Activated T-cell treated with anti-CD3 and anti-CD28 coated beads, Interleukin-2, amount 50 U/mL, for 48 hours (primary cell): ENCODE data around the gene FAM151A.

Experiments
- DNase-seq, 2 experiments: peaks; one replicate each; pipeline ENCODE4 v3.0.0-alpha.2; 2020

The FAM151A gene

DNA sequence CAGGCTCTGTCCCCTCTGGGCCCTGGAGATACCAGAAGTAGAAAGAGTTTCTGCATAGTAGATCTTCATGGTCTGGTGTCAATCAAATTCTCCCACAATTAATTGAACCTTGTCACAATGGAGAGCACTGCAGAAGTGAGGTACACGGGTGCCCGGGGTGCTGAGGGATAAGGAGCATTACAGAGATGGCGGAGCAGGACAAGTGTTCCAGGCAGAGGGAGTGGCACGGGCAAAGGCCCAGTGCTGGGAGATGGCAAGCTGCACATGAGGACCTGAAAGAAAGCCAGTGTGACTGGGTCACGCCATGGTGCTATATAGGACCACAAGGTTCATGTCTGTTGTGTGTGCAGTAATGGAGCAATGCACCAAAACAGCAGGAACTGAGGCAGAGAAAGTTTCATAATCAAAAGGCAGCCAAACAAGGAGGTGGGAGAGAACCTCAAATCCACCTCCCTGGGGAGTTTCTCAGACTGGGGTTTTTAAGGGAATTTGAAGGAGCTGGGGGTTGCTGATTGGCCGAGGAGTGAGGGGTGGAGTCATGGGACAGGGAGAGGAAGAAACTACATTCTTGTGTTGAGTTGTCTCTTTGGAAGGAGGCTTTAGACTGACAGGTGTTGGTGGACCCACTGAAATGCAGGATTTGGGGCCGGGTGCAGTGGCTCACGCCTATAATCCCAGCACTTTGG is 47.6 kb downstream of the FAM151A start:
- DNase-seq: no peak

DNA sequence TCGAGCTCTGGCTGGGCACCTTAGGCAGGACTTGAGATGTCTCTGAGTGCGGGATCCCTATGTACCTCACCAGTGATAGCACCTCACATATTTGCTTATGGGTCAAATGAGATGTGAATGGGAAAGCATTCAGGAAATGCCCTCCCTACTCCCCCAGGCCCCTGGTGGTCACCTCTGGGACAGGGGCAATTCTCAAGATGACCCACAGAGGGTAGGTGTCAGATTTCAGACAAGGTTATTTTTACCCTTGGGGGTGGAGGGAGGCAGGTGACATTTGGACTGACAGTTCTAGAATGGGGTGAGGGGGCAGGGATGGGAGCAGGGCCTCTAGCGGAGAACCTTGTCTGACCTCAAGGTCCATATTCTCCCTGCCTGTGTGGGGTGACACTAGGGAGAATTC is 48.2 kb downstream of the FAM151A start:
- DNase-seq: no peak

DNA sequence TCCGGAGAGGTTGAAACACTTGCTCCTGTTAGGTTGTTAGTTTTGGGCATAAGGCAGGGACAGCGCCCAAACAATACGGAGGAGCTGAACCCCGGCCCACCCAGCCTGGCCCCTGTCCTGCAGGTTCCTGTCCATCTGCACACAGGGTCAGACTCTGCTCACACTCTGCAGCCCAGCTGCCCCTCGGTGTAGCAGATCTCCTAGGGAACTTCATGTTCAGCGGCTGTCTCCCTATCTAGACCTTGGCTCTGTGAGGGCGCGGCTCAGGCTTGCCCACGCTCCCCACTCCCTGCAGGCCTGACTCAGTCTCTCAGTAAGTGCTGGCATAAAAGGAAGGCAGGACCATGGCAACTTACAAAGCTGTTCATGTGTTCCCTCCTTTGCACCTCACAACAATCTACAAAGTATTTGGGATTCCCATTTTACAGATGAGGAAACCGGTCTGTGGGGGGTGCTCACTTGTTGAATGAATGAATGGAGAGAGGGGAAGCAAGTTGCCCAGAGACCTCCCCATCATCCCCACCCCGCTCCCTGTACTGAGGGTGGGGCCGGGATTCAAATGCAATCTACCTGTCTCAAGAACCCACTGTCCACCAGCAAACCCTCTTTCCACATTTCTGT is 49.1 kb downstream of the FAM151A start:
- DNase-seq: no peak

DNA sequence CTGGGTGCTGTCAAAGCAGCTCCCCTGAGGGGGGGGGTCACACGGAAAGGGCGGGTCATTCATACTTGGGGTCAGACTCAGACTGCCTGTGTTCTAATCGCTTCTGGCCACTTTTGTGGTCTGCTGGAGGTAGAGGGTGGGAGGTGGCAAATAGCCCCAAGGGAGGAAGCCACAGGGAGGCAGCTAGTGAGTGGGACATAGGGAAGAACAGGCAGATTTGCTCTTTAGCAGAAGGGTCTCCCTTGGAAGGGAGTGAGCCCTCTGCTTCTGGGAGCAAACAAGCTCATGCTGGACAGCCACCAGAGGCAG is 50.8 kb downstream of the FAM151A start:
- no peak for DNase-seq

DNA sequence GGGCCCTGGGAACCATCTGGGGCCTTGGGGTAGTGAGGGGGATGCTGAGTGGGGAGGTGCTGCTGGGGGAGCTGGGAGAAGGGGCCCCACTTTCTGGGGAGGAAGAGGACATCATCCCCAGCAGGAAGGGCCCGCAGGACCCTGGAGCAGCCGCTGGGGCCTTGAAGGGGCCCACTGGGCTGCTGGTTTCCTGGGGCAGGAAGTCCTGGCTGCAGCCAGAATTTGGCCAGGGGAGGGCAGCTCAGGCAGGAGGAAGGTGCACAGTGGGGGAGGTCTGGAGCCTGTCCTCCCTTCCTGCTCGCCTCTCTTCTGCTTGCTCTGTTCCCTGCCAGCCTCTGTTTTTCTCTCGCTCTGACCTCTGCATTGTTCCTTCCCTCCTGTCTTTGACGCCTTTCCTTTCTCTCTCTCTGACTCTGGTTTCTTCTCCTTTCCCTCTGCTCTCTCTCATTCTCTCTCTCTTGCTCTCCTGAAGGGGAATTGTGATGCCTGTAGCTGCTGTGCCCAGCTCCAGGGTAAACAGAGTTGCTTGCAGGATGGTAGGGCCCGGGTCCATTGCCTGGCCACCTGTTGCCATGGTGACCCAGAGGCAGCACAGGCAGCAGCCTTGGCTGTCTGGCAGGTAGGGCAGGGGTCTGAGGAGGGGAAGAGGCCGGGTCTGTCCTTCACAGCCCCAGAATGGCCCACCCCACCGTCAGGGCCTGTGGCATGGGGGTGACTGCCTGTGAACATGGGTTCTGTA is 51.4 kb downstream of the FAM151A start:
- DNase-seq: no peak

DNA sequence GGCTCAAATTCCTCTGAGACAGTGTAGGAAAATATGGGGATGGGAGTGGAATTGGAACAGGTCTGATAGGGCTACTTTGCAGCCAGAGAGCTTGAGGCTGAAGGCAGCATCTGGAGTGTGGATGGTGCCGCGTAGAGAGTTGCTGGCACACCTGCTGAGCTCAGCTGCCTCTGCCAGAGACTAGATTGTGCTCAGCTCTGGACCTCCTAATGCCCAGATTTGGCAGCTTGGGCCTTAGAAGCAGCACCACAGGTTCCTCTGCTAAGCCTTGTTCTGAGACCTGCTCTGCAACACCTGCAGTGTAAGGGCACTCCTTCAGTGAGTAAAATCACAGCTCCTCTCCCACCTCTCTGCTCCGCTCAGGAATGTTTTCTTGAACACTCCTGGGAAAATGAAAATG is 52.0 kb downstream of the FAM151A start:
- DNase-seq: no peak

DNA sequence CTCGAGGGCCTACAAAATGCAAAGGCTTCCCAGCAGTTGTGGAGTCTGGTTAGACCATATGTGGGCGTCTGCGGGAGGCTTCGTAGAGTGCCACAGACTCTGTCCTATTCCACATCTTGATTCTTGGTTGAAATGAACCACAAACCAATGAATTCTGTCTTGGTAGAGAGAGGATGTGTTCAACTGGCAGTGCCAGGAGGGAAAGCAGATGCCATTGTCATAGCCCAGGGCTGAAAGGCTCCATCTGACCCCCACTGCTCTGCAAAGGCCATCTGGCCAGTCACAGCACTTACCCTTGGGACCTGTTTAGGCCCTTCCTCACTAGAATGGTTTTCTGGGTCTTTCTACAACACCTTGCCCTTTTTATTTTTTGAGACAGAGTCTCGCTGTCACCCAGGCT is 53.2 kb downstream of the FAM151A start:
- no peak for DNase-seq

DNA sequence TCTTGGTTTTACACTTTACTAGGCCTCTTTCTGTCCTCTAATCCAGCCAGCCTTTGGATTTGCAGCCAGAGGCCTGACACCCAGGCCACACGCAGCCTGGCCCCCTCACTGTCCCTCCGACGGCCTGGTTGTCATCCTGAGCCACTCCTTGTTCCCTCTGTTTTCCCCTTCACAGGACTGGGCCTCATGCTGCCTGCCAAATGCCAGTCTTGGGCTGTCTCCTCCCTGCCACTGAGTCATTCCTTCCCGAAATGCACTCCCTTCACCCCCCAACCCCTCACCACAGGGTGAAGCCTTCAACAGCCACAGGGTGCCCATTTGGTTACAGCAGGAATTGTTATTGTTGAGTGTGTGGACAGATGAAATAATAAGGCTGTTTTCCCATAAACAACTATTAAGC is 54.0 kb downstream of the FAM151A start:
- no peak for DNase-seq

DNA sequence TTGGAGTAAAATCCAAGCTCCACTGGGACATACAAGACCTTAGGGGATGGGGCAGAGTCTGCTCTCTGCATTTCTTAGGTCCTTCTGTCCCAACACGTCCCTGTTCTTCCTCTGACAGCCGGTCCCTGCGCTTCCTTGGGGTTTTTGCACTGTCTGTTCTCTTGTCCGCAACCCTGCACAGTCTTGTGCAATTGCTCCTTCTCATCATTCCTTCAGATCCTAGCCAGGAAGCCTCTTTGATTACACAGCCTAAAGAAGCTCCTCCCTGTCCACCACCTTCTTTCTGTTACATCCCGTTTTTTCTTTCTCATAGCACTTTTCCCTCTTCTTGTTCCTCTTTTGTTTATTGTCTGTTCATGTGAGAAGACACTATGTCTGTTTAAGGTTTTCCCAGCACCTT is 55.4 kb downstream of the FAM151A start:
- no peak for DNase-seq

DNA sequence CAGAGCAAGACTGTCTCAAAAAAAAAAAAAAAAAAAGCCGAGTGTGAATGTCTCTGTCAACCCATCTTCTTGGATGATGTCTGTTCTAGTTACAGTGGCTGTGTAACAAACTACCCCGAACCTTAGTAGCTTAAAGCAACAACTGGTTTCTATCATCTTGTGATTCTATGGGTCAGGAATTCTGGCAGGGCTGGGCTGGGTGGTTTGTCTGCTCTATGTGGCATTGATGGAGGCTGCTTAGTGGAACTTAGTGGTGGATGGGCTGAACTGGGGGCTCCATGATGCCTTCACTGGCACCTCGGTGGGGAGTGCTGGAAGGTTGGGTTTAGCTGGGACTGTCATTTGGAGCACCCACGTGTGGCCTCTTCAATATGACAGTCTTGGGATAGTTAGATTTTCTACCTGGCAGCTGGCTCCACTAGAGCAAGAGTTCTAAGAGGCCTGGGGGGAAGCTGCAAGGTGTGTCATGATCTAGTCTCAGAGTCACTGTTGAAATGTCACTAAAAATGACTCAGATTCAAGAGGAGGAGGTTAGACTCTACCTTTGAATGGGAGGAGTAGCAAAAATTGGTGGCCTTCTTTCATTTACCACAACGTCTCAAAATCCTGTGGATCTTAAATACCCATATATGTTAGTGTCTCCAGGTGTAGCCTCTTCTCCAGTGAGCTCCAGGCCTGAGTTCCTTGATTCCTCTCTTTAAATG is 56.7 kb downstream of the FAM151A start:
- DNase-seq: no peak

DNA sequence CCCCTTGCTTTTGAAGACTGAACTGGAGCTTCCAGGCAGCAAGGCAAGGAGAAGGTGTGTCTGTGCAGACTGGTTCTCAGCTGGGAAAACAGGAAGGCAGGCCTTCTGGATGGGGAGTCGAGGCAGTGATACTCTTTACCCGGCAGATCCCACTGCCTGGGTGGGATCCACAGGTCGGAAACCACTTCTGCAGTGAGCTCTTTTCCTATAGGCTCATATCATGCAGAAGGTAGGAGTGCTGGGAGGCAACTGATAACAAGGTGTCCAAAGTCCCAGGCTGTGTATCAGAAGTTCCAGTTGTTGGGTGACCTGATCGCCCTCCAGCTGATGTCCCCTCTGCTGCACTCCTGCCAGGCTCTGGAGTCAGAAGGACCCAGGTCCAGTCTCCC is 58.2 kb downstream of the FAM151A start:
- DNase-seq: no peak

DNA sequence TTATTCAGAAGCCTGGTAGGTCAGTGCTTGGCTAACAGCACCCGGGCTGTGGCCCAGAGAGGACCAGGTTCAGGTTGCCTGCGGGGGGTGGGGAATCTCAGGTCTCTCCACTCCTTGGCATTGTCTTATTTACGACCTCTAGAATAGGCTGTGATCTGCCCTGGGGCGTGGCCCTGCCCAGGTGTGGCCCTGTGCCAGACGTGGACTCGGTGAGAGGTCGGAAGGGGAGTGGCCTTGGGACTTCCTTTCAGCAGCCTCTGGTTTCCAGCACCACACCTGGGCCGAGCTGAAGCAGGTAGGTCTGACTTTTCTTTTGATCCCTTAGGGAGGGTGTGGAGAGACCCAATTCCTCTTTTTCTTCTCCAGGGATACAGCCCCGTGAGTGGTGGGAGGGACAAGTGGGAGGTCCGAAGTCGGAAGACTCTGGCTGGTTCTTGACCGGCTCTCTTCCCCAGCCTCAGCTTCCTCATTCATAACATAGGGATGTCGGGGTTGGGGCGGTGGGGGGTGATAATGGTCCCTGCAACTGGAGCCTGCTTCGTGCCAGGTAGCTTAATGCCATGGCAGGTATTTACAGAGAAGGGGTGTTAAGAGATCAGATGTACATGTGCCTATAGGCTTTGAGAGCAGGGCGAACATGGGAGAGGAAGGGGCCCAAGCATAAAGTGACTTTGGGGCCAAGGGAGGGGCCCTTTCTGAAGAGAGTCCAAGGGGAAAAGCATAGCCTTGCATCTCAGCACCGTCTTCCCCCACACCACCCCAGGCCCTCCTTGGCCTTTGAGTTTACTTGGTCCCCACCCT is 58.8 kb downstream of the FAM151A start:
- DNase-seq: no peak

DNA sequence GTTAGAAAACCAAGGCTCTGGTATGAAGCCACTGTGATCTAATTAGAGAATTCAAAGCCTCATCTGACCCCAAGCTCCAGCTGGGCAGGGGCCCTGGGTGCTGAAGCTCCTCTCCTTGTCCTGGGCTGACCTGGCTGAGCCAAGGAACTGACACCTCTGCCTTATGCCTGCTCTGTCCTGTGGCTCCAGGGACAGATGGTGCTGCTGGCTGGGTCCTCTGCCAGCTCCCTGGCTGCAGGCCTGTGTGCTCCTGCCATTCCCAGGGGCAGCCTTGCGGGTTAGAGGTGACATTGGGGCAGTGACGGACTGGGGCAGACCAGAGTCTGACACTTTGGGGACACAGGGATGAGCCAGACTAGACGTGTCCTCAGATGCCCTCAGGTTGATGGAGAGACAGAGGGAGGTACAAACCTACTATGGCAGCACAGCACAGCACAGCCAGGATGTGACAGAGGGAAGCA is 63.5 kb downstream of the FAM151A start:
- DNase-seq: no peak
